ENCODE data around the gene IL18BP.

IL18BP gene

GRCh38 chr11:72010529-72011233, 12.0 kb downstream of the IL18BP start:
- Mint-ChIP-seq H3K4me3 (no peak overlapping the region), H3K27me3 (ENCODE audit: low read depth) (no peaks in the 10 kb centered on the region), H3K36me3 (ENCODE audit: low read depth) (peaks cover 77% of the 10 kb centered on the region), H3K4me1 (peaks cover 22% of the 10 kb centered on the region), H3K27ac (peak overlapping the region in 1 of 3 experiments; percentile 17), H3K9me3 (no peaks in the 10 kb centered on the region)
- no peak for TF ChIP-seq CTCF (IDR thresholded peaks at IDR 0.05; ENCODE audit: unreplicated experiment in 3 of 3)

GRCh38 chr11:72012091-72012630, 13.5 kb downstream of the IL18BP start:
- H3K27me3 Mint-ChIP-seq (ENCODE audit: low read depth) = no peaks in the 10 kb centered on the region
- no peak overlapping the region for H3K27ac Mint-ChIP-seq
- H3K9me3 Mint-ChIP-seq = no peaks in the 10 kb centered on the region
- peaks cover 79% of the 10 kb centered on the region for H3K36me3 Mint-ChIP-seq (ENCODE audit: low read depth)
- TF ChIP-seq CTCF (IDR thresholded peaks at IDR 0.05; ENCODE audit: unreplicated experiment in 3 of 3) = no peak
- peaks cover 24% of the 10 kb centered on the region for H3K4me1 Mint-ChIP-seq
- H3K4me3 Mint-ChIP-seq = no peak overlapping the region

GRCh38 chr11:72012897-72013721, 14.4 kb downstream of the IL18BP start:
- TF ChIP-seq CTCF (IDR thresholded peaks at IDR 0.05; ENCODE audit: unreplicated experiment in 3 of 3) = no peak
- peak overlapping the region in 2 of 3 experiments; percentile 37 to 49 for H3K27ac Mint-ChIP-seq
- peaks cover 24% of the 10 kb centered on the region for H3K4me1 Mint-ChIP-seq

GRCh38 chr11:72013765-72014711, 15.3 kb downstream of the IL18BP start:
- Mint-ChIP-seq H3K27me3 (ENCODE audit: low read depth) (no peaks in the 10 kb centered on the region), H3K4me1 (peaks cover 24% of the 10 kb centered on the region), H3K9me3 (no peaks in the 10 kb centered on the region), H3K36me3 (ENCODE audit: low read depth) (peaks cover 80% of the 10 kb centered on the region), H3K27ac (peak overlapping the region; percentile 26 to 79 (median 37)), H3K4me3 (no peak overlapping the region)
- TF ChIP-seq CTCF (IDR thresholded peaks at IDR 0.05; ENCODE audit: unreplicated experiment in 3 of 3) = no peak

More at GRCh38 chr11:72012897-72013721, 14.4 kb downstream of the IL18BP start:
- H3K36me3 Mint-ChIP-seq (ENCODE audit: low read depth) = peaks cover 78% of the 10 kb centered on the region
- no peaks in the 10 kb centered on the region for H3K27me3 Mint-ChIP-seq (ENCODE audit: low read depth)
- no peak overlapping the region for H3K4me3 Mint-ChIP-seq
- H3K9me3 Mint-ChIP-seq = no peaks in the 10 kb centered on the region

- H3K4me3 Mint-ChIP-seq = no peak overlapping the region
- TF ChIP-seq CTCF (IDR thresholded peaks at IDR 0.05; ENCODE audit: unreplicated experiment in 3 of 3) = no peak
- peaks cover 24% of the 10 kb centered on the region for H3K4me1 Mint-ChIP-seq
- H3K36me3 Mint-ChIP-seq (ENCODE audit: low read depth) = peaks cover 83% of the 10 kb centered on the region
- peak overlapping the region; percentile 26 to 79 (median 37) for H3K27ac Mint-ChIP-seq
- H3K27me3 Mint-ChIP-seq (ENCODE audit: low read depth) = no peaks in the 10 kb centered on the region
- no peaks in the 10 kb centered on the region for H3K9me3 Mint-ChIP-seq
Observed at GRCh38 chr11:72014761-72015320, 16.1 kb downstream of the IL18BP start.

Measured in nephron (organoid).